Subcutaneous adipose tissue (tissue), 4 donors: Measurements from ENCODE around the gene ANP32B. TPM values are rescaled to one million over a fixed set of nuclear protein-coding genes. Genes with fewer than 3 reads are reported as not detected.

ENCODE experiments used
- total RNA-seq, 4 donors: library from RNA; depleted of rRNA; stranded (reverse); fragments of >200 nt; gene quantifications; one replicate each; pipeline ENCODE4 v1.1.0, GENCODE V29; 2016
- TF ChIP-seq, protein P1 (sequence below): fragments of 450-650 bp; IDR thresholded peaks from one replicate; pipeline ENCODE4 v1.5.1; 2016; ENCODE audit warnings: low read depth, mild to moderate bottlenecking, control low read depth, antibody characterized with exemption, moderate library complexity

Gene ANP32B
- total RNA-seq, 4 donors from 2014 or later = 32.8 to 61.4 (median 43.8) TPM

DNA sequence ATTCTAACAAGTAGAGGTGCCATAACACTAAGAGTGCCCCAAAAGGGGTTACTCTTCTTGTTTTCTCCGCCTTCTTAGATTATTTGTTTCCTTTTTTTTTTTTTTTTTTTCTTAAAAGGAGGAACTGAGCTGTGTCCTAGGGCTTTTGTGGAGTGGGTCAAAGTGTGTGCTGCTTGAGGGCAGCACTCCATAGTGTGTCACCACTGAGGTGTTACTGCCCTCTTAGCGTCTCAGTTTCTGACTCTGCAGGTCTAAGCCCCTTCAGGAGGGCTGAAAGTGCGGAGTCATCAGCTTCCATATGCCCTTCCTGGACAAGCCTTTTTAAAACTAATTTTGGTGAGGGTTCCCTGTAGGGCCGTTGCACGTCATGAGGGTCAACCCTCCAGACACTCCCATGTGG lies 60.8 kb downstream of the ANP32B start:
- TF ChIP-seq, protein P1, sequence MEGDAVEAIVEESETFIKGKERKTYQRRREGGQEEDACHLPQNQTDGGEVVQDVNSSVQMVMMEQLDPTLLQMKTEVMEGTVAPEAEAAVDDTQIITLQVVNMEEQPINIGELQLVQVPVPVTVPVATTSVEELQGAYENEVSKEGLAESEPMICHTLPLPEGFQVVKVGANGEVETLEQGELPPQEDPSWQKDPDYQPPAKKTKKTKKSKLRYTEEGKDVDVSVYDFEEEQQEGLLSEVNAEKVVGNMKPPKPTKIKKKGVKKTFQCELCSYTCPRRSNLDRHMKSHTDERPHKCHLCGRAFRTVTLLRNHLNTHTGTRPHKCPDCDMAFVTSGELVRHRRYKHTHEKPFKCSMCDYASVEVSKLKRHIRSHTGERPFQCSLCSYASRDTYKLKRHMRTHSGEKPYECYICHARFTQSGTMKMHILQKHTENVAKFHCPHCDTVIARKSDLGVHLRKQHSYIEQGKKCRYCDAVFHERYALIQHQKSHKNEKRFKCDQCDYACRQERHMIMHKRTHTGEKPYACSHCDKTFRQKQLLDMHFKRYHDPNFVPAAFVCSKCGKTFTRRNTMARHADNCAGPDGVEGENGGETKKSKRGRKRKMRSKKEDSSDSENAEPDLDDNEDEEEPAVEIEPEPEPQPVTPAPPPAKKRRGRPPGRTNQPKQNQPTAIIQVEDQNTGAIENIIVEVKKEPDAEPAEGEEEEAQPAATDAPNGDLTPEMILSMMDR = no peak

DNA sequence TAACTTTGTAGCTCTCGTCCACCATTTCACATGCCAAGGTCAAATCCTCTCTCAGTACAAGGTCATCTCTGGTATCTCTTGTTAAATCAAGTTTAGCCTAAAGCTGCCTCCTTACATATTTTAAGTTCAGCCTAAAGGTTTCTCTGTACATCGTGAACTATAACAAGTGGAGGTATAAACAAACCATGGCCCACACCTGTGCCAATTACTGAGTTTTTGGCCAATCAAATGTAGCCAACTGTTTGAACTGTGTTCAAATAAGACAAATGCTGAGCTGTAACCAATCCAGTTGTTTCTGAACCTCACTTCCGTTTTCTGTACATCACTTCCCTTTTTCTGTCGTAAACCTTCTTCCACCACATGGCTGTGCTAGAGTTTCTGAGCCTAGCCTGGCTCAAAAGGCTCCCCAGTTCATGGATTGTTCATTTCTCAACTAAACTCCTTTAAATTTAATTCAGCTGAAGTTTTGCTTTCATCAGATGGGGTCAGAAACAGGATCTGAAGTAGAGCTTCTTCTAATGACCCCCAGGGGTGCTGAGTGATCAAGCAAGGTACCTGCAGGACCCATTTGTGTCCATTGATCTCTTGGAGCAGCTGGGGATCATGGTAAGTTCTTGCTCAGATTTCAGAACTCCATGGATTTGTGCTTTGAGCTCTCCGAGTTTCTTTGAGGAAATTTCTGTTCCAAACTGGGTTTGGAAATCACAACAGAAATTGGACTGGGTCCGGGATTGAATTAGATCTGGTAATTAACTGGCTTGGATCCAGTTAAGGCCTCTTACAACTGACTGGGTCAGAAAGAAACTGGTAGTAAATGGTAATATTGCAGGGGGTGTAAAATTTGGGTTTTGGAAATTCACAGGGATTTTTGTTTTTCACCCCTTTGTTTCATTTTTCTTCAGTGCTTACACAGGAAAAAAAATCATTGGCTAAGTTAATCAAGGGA lies 62.4 kb downstream of the ANP32B start:
- TF ChIP-seq, protein P1 = no peak

DNA sequence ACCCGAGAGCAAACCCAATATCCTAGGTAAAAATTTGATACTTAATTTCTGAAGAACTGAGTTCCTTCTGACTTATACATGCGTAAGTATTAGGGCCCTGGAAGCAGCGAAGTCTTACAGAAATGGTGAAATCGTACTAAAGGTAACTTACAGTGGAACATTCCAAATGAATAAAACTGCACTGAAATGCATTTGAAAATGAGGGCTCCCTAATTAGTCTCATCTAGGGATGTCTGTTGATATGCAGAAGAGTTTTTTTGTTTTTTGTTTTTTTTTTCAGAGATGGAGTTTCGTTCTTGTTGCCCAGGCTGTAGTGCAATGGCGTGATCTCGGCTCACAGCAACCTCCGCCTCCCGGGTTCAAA lies 63.0 kb downstream of the ANP32B start:
- TF ChIP-seq, protein P1 = no peak

GRCh38 chr9:98047002-98047401 lies 63.9 kb downstream of the ANP32B start:
- TF ChIP-seq, protein P1 = no peak

DNA sequence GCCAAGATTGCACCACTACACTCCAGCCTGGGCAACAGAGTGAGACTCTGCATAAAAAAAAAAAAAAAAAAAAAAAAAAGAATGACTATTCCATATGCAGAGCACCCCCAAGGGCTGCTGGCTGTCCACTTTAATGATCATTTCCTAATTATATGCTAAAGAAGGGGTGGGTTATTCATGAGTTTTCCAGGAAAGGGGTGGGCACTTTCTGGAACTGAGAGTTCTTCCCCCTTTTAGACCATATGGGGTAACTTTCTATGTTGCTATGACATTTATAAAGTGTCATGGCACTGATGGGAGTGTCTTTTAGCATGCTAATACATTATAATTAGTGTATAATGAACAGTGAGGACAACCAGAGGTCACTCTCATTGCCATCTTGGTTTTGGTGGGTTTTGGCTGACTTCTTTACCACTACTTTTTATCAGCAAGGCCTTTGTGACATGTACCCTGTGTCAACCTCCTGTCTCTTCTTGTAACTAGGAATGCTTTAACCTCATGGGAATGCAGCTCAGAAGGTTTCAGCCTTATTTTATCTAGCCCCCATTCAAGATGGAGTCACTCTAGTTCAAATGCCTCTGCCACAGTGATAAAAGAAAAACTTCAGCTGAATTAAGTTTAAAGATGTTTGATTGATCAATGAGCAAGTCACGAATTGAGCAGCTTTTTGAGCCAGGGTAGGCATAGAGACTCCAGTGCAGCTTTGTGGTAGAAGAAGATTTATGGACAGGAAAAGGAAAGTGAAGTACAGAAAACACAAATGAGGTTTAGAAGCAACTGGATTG lies 66.3 kb downstream of the ANP32B start:
- TF ChIP-seq, protein P1 = no peak

GRCh38 chr9:98050351-98050750 lies 67.2 kb downstream of the ANP32B start:
- TF ChIP-seq, protein P1 = no peak

GRCh38 chr9:98054376-98054951 lies 71.3 kb downstream of the ANP32B start:
- TF ChIP-seq, protein P1 = no peak
